ENCODE results near the gene ZNF148.

Gene ZNF148

DNA sequence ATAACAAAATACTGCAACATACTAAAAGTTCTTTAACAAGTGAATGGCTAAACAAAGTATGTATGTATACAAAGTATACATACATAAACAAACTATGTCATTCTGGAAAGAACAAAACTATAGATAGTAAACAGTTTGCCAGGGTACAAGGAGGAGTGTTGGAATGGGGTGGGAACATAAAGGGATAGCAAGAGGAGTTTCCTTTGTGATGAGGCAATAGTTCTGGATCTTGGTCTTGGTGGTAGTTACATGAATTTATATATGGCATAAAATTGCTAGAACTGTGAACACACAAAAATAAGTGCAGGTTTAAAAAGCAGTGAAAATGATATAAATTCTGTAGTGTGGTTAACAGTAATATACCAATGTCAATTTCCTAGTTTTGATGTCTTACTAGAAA, 22.0 kb downstream of the ZNF148 start:
- intact Hi-C loops (cut with DNase I; ENCODE audit: low total_unique reads), result no loop called here
- Histone ChIP-seq H3K4me1 (peaks cover 0 to 78% (median 25%) of the 10 kb centered on the region in 4 donors), H3K27ac (no peak overlapping the region), H3K27me3 (no peaks in the 10 kb centered on the region), H3K36me3 (no peaks in the 10 kb centered on the region), H3K4me3 (no peak overlapping the region), H3K9me3 (no peaks in the 10 kb centered on the region)
- DNase-seq, result no peak
- TF ChIP-seq, protein P1, sequence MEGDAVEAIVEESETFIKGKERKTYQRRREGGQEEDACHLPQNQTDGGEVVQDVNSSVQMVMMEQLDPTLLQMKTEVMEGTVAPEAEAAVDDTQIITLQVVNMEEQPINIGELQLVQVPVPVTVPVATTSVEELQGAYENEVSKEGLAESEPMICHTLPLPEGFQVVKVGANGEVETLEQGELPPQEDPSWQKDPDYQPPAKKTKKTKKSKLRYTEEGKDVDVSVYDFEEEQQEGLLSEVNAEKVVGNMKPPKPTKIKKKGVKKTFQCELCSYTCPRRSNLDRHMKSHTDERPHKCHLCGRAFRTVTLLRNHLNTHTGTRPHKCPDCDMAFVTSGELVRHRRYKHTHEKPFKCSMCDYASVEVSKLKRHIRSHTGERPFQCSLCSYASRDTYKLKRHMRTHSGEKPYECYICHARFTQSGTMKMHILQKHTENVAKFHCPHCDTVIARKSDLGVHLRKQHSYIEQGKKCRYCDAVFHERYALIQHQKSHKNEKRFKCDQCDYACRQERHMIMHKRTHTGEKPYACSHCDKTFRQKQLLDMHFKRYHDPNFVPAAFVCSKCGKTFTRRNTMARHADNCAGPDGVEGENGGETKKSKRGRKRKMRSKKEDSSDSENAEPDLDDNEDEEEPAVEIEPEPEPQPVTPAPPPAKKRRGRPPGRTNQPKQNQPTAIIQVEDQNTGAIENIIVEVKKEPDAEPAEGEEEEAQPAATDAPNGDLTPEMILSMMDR (IDR thresholded peaks at IDR 0.05), result no peak

DNA sequence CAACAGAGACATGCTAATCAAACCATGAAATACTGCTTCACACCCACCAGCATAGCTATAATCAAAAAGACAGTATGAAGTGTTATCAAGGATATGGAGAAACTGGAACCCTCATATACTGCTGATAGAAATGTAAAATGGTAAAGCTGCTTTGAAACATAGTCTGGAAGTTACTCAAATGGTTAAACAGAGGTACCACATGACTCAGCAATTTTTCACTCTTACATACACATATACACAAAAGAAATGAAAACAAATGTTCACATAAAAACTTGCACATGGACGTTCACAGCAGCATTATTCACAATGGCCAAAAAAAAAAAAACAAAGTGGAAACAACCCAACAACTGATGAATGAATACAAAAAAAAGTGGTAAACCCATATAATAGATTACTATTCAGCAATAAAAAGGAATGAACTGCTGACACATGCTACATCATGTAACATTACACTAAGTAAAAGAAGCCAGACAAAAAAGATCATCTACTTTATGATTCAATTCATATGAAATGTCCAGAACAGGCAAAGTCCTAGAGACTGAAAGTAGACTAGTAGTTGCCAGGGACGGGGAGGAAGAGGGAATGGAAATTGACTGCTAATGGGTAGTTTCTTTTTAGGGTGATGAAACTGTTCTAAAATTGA, 23.2 kb downstream of the ZNF148 start:
- intact Hi-C loops (cut with DNase I; ENCODE audit: low total_unique reads), result no loop called here
- H3K27ac ChIP-seq, result no peak overlapping the region
- no peak overlapping the region for H3K4me3 ChIP-seq
- no peaks in the 10 kb centered on the region for H3K36me3 ChIP-seq
- H3K27me3 ChIP-seq, result no peaks in the 10 kb centered on the region
- TF ChIP-seq, protein P1 (IDR thresholded peaks at IDR 0.05), result no peak
- DNase-seq, result no peak
- H3K9me3 ChIP-seq, result no peaks in the 10 kb centered on the region
- H3K4me1 ChIP-seq, result peaks cover 0 to 78% (median 22%) of the 10 kb centered on the region in 4 donors

DNA sequence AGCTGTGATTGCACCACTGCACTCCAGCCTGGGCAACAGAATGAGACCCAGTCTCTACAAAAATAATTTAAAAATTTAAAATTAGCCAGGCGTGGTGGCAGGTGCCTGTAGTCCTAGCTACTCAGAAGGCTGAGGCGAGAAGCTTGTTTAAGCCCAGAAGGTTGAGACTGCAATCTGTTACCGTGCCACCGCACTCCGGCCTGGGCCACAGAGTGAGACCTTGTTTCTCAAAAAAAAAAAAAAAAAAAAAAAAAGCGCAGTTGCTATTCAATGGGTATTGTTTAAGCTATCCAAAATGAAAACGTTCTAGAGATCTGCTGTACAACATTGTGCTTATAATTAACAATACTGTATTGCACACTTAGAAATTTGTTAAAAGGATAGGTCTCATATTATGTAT, 24.0 kb downstream of the ZNF148 start:
- Histone ChIP-seq H3K9me3 (no peaks in the 10 kb centered on the region), H3K27ac (no peak overlapping the region), H3K27me3 (no peaks in the 10 kb centered on the region), H3K4me1 (peaks cover 0 to 75% (median 22%) of the 10 kb centered on the region in 4 donors), H3K36me3 (no peaks in the 10 kb centered on the region), H3K4me3 (no peak overlapping the region)
- DNase-seq, result no peak
- TF ChIP-seq, protein P1 (IDR thresholded peaks at IDR 0.05), result no peak
- intact Hi-C loops (cut with DNase I; ENCODE audit: low total_unique reads), result no loop called here

DNA sequence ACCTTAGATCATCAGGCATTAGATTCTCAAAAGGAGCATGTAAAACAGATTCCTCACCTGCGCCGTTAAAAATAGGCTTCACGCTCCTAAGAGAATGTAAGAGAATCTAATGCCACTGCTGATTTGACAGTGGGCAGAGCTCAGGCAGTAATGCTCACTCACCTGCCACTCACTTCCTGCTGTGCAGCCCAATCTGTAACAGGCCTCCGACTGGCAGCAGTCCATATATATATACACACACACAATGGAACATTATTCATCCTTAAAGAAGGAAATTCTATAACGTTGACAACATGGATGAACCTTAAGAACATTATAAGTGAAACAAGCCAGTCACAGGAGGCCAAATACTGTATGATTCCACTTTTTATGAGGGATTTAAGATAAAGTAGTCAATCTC, 24.5 kb downstream of the ZNF148 start:
- H3K4me1 ChIP-seq, result peaks cover 0 to 70% (median 19%) of the 10 kb centered on the region in 4 donors
- H3K27me3 ChIP-seq, result no peaks in the 10 kb centered on the region
- DNase-seq, result no peak
- intact Hi-C loops (cut with DNase I; ENCODE audit: low total_unique reads), result no loop called here
- TF ChIP-seq, protein P1 (IDR thresholded peaks at IDR 0.05), result no peak
- H3K9me3 ChIP-seq, result no peaks in the 10 kb centered on the region
- no peak overlapping the region for H3K4me3 ChIP-seq
- H3K27ac ChIP-seq, result peak overlapping the region in 1 of 2 donors; percentile 26
- H3K36me3 ChIP-seq, result no peaks in the 10 kb centered on the region

DNA sequence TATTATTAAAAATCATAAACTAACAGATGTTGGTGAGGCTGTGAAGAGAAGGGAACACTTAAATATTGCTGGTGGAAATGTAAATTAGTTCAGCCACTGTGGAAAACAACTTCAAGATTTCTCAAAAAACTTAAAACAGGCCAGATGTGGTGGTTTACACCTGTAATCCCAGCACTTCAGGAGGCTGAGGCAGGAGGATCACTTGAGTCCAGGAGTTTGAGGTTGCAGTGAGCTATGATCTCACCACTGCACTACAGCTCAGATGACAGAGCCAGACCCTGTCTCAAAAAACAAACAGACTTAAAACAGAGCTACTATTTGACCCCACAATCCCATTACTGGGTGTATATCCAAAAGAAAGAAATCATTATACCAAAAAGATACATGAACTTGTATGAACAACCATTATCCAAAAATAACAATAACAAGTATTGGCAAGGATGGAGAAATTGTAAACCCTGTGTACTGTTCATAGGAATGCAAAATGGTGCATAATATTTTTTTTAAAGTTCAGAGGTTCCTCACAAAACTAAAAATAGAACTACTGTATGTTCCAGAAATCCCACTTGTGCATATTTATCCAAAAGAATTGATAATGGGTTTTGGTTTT, 25.5 kb downstream of the ZNF148 start:
- intact Hi-C loops (cut with DNase I; ENCODE audit: low total_unique reads), result no loop called here
- no peak for DNase-seq
- Histone ChIP-seq H3K4me1 (peaks cover 0 to 60% (median 12%) of the 10 kb centered on the region in 4 donors), H3K36me3 (no peaks in the 10 kb centered on the region), H3K27ac (no peak overlapping the region), H3K27me3 (no peaks in the 10 kb centered on the region), H3K9me3 (no peaks in the 10 kb centered on the region), H3K4me3 (no peak overlapping the region)
- TF ChIP-seq, protein P1 (IDR thresholded peaks at IDR 0.05), result no peak

Data from tibial artery (tissue), 4 donors.